ENCODE data around the gene SHISAL2A.

The SHISAL2A gene

GRCh38 chr1:52673513-52673912 is 40.5 kb downstream of the SHISAL2A start:
- no peak for DNase-seq (ENCODE audit: low read depth)
- no peak for TF ChIP-seq CTCF (IDR thresholded peaks at IDR 0.05; ENCODE audit: insufficient read depth, low read depth, low read length, missing control alignments)
- no peak overlapping the region for H3K4me3 ChIP-seq (ENCODE audit: low read length)

GRCh38 chr1:52674497-52675384 is 41.8 kb downstream of the SHISAL2A start:
- TF ChIP-seq CTCF (IDR thresholded peaks at IDR 0.05; ENCODE audit: insufficient read depth, low read depth, low read length, missing control alignments) = no peak
- no peak overlapping the region for H3K4me3 ChIP-seq (ENCODE audit: low read length)
- peak; percentile 90 for DNase-seq (ENCODE audit: low read depth)

- no peak for DNase-seq (ENCODE audit: low read depth)
Observed at GRCh38 chr1:52676249-52676903, 43.4 kb downstream of the SHISAL2A start.

GRCh38 chr1:52677076-52677806 is 44.3 kb downstream of the SHISAL2A start:
- TF ChIP-seq CTCF (IDR thresholded peaks at IDR 0.05; ENCODE audit: insufficient read depth, low read depth, low read length, missing control alignments) = no peak
- no peak for DNase-seq (ENCODE audit: low read depth)
- H3K4me3 ChIP-seq (ENCODE audit: low read length) = no peak overlapping the region

More at GRCh38 chr1:52676249-52676903, 43.4 kb downstream of the SHISAL2A start:
- TF ChIP-seq CTCF (IDR thresholded peaks at IDR 0.05; ENCODE audit: insufficient read depth, low read depth, low read length, missing control alignments) = no peak
- no peak overlapping the region for H3K4me3 ChIP-seq (ENCODE audit: low read length)

GRCh38 chr1:52679048-52679447 is 46.1 kb downstream of the SHISAL2A start:
- H3K4me3 ChIP-seq (ENCODE audit: low read length) = no peak overlapping the region
- DNase-seq (ENCODE audit: low read depth) = no peak
- TF ChIP-seq CTCF (IDR thresholded peaks at IDR 0.05; ENCODE audit: insufficient read depth, low read depth, low read length, missing control alignments) = no peak

GRCh38 chr1:52679498-52679897 is 46.5 kb downstream of the SHISAL2A start:
- no peak overlapping the region for H3K4me3 ChIP-seq (ENCODE audit: low read length)
- no peak for TF ChIP-seq CTCF (IDR thresholded peaks at IDR 0.05; ENCODE audit: insufficient read depth, low read depth, low read length, missing control alignments)
- DNase-seq (ENCODE audit: low read depth) = no peak
